H7 (cell line): ENCODE measurements around the gene GRK2. TPM values are rescaled to one million over a fixed set of nuclear protein-coding genes. Genes with fewer than 3 reads are reported as not detected.
A peak's percentile ranks its signal among the peaks of the same experiment; 100 is the strongest.

Experiments used
- DNase-seq: peaks from one replicate; pipeline ENCODE4 v3.0.0; 2012
- H3K27me3 ChIP-seq: 2 replicates; pipeline ENCODE4 v1.6.0; 2011; ENCODE audit warnings: mild to moderate bottlenecking, low read length; ENCODE audit not compliant: control insufficient read depth, insufficient read depth
- H3K36me3 ChIP-seq: replicated peaks from 2 replicates; pipeline ENCODE4 v1.5.1; 2011; ENCODE audit warnings: low read length; ENCODE audit not compliant: control insufficient read depth, insufficient read depth
- H3K4me3 ChIP-seq: 2 replicates; pipeline ENCODE4 v1.5.1; 2011; ENCODE audit warnings: low read depth, mild to moderate bottlenecking, control low read depth, low read length, moderate library complexity; ENCODE audit not compliant: insufficient read depth
- total RNA-seq: library from RNA; depleted of rRNA; stranded (reverse); fragments of >200 nt; shearing (Covaris generic); gene quantifications from 2 replicates; pipeline ENCODE4 v1.2.3, GENCODE V29; 2014

Gene GRK2
- total RNA-seq, 1 experiment from 2014 or later, result 73.8 TPM

GRCh38 chr11:67280788-67281551 is 14.7 kb downstream of the GRK2 start:
- H3K36me3 ChIP-seq, result peaks cover 22% of the 10 kb centered on the region
- DNase-seq, result no peak
- no peaks in the 10 kb centered on the region for H3K27me3 ChIP-seq
- no peak overlapping the region for H3K4me3 ChIP-seq

- DNase-seq, result no peak
- no peaks in the 10 kb centered on the region for H3K27me3 ChIP-seq
- peaks cover 22% of the 10 kb centered on the region for H3K36me3 ChIP-seq
- no peak overlapping the region for H3K4me3 ChIP-seq
These were observed 15.4 kb downstream of the GRK2 start for GRCh38 chr11:67281552-67282150.

GRCh38 chr11:67282155-67282875 is 16.0 kb downstream of the GRK2 start:
- H3K27me3 ChIP-seq, result no peaks in the 10 kb centered on the region
- DNase-seq, result no peak
- peaks cover 22% of the 10 kb centered on the region for H3K36me3 ChIP-seq
- H3K4me3 ChIP-seq, result no peak overlapping the region

- no peak for DNase-seq
- H3K36me3 ChIP-seq, result peaks cover 22% of the 10 kb centered on the region
- no peak overlapping the region for H3K4me3 ChIP-seq
- H3K27me3 ChIP-seq, result no peaks in the 10 kb centered on the region
These were observed 16.7 kb downstream of the GRK2 start for GRCh38 chr11:67282876-67283371.

- DNase-seq, result no peak
- peaks cover 22% of the 10 kb centered on the region for H3K36me3 ChIP-seq
- H3K27me3 ChIP-seq, result no peaks in the 10 kb centered on the region
- no peak overlapping the region for H3K4me3 ChIP-seq
These were observed 17.2 kb downstream of the GRK2 start for GRCh38 chr11:67283481-67283963.

GRCh38 chr11:67284811-67285540 is 18.7 kb downstream of the GRK2 start:
- no peaks in the 10 kb centered on the region for H3K27me3 ChIP-seq
- no peak for DNase-seq
- H3K36me3 ChIP-seq, result peaks cover 19% of the 10 kb centered on the region
- H3K4me3 ChIP-seq, result no peak overlapping the region

GRCh38 chr11:67285541-67286498 is 19.5 kb downstream of the GRK2 start:
- Histone ChIP-seq H3K27me3 (no peaks in the 10 kb centered on the region), H3K4me3 (no peak overlapping the region), H3K36me3 (peaks cover 21% of the 10 kb centered on the region)
- DNase-seq, result peak; percentile 64

- Histone ChIP-seq H3K27me3 (no peaks in the 10 kb centered on the region), H3K4me3 (no peak overlapping the region), H3K36me3 (peaks cover 17% of the 10 kb centered on the region)
- DNase-seq, result peak; percentile 83
These were observed 20.5 kb downstream of the GRK2 start for GRCh38 chr11:67286621-67287333.

GRCh38 chr11:67287355-67288197 is 21.3 kb downstream of the GRK2 start:
- H3K4me3 ChIP-seq, result peak overlapping the region; percentile 82; the same call in 1 of the 2 replicates
- DNase-seq, result no peak
- peaks cover 15% of the 10 kb centered on the region for H3K36me3 ChIP-seq
- H3K27me3 ChIP-seq, result no peaks in the 10 kb centered on the region

- Histone ChIP-seq H3K4me3 (peak overlapping the region; percentile 82), H3K27me3 (no peaks in the 10 kb centered on the region), H3K36me3 (peaks cover 11% of the 10 kb centered on the region)
- DNase-seq, result no peak
These were observed 21.9 kb downstream of the GRK2 start for GRCh38 chr11:67288198-67288451.

- peak overlapping the region; percentile 82 for H3K4me3 ChIP-seq
- H3K36me3 ChIP-seq, result peaks cover 8% of the 10 kb centered on the region
- DNase-seq, result peak; percentile 99
- no peaks in the 10 kb centered on the region for H3K27me3 ChIP-seq
These were observed 22.4 kb downstream of the GRK2 start for GRCh38 chr11:67288452-67289225.

- peaks cover 3% of the 10 kb centered on the region for H3K36me3 ChIP-seq
These were observed 23.0 kb downstream of the GRK2 start, which contains the start of gene ANKRD13D for GRCh38 chr11:67289226-67289650. TSS of gene ANKRD13D (plus strand) at chr11:67289303. CDS start at chr11:67289461, 158 bp downstream.

More at GRCh38 chr11:67289226-67289650, 23.0 kb downstream of the GRK2 start, which contains the start of gene ANKRD13D:
- H3K4me3 ChIP-seq, result peak within 1 kb of the TSS; percentile 82
- DNase-seq, result no peak
- H3K27me3 ChIP-seq, result no peaks in the 10 kb centered on the region
